ENCODE data around the gene AP1B1. TPM values are rescaled to one million over a fixed set of nuclear protein-coding genes. Genes with fewer than 3 reads are reported as not detected.

Gene AP1B1
- total RNA-seq, 1 experiment from 2014 or later: 88.9 TPM

DNA sequence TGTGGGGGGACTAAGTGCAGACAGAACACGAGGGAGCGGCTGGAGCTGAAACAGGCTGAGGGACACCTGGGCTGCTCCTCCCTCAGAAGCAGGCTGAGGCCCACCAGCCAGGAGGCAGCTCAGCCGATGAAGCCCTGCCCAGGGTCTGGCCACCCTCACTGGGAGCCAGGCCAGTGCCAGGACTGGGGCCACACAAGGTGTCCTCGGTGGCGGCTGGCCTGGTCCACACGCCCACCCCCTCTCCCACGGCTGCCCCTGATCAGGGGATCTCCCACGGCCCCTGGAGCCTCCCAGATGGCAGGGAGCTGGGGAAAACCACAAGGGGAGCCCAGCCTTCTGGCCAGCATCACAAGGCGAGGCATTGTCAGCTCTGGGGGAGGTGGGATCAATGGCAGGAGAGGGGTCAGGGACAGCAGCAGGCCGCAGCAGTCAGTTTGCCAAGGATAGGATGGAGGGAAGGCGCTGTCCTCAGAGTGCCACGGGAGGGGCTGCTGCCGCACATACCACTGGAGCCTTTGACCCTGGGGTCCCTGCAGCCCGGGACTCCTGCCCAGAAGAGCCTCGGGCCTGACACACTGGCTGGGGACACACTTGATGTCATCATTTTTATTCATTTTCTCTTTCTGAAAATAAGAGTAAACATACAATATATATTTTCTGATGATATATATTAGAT lies 61.1 kb downstream of the AP1B1 start:
- BruUV-seq (replicated peaks): no TSS peak
- H3K27me3 Mint-ChIP-seq (ENCODE audit: unreplicated experiment): no peaks in the 10 kb centered on the region
- H3K9me3 Mint-ChIP-seq (ENCODE audit: low read depth, unreplicated experiment): no peaks in the 10 kb centered on the region
- H3K36me3 Mint-ChIP-seq (ENCODE audit: insufficient read depth, unreplicated experiment): peaks cover 36% of the 10 kb centered on the region
- intact Hi-C loops (cut with micrococcal nuclease; ENCODE audit: unreplicated experiment): no loop called here
- TF ChIP-seq, protein P1, sequence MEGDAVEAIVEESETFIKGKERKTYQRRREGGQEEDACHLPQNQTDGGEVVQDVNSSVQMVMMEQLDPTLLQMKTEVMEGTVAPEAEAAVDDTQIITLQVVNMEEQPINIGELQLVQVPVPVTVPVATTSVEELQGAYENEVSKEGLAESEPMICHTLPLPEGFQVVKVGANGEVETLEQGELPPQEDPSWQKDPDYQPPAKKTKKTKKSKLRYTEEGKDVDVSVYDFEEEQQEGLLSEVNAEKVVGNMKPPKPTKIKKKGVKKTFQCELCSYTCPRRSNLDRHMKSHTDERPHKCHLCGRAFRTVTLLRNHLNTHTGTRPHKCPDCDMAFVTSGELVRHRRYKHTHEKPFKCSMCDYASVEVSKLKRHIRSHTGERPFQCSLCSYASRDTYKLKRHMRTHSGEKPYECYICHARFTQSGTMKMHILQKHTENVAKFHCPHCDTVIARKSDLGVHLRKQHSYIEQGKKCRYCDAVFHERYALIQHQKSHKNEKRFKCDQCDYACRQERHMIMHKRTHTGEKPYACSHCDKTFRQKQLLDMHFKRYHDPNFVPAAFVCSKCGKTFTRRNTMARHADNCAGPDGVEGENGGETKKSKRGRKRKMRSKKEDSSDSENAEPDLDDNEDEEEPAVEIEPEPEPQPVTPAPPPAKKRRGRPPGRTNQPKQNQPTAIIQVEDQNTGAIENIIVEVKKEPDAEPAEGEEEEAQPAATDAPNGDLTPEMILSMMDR (IDR thresholded peaks at IDR 0.05; ENCODE audit: unreplicated experiment): no peak
- no peak for DNase-seq
- no peak overlapping the region for H3K4me3 Mint-ChIP-seq (ENCODE audit: low read depth, unreplicated experiment)
- H3K27ac Mint-ChIP-seq (ENCODE audit: unreplicated experiment): no peak overlapping the region
- no peaks in the 10 kb centered on the region for H3K4me1 Mint-ChIP-seq (ENCODE audit: low read depth, unreplicated experiment)
- CTCF ChIA-PET: no interaction called here

DNA sequence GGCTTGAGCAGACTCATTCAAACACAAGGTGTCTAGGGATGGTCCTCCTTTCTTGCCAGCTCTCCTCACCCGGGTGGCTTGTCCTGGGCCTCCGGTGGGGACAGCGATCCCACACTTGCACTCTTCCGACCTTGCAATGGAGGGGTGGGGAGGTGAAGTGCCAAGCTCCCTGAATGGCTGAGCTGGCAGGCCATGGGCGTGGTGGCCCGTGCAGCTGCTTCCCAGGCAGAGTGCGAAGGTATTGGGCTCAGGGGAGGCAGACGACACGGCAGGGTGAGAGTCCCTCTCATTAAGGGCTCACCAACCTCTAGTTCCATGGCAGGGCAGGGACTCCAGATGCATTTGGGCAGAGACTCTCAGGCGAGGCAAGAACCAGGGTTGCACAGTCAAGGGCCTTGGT lies 61.9 kb downstream of the AP1B1 start:
- CTCF ChIA-PET: interaction anchor here (0.6 kb wide), 1 partner anchor 926 kb away, joined by 3 read pairs; no protein-coding TSS in a partner anchor
- no peak for DNase-seq
- Mint-ChIP-seq H3K9me3 (ENCODE audit: low read depth, unreplicated experiment) (no peaks in the 10 kb centered on the region), H3K4me3 (ENCODE audit: low read depth, unreplicated experiment) (no peak overlapping the region), H3K27ac (ENCODE audit: unreplicated experiment) (no peak overlapping the region), H3K36me3 (ENCODE audit: insufficient read depth, unreplicated experiment) (peaks cover 36% of the 10 kb centered on the region), H3K27me3 (ENCODE audit: unreplicated experiment) (no peaks in the 10 kb centered on the region), H3K4me1 (ENCODE audit: low read depth, unreplicated experiment) (no peaks in the 10 kb centered on the region)
- TF ChIP-seq, protein P1 (IDR thresholded peaks at IDR 0.05; ENCODE audit: unreplicated experiment): no peak
- BruUV-seq (replicated peaks): no TSS peak
- intact Hi-C loops (cut with micrococcal nuclease; ENCODE audit: unreplicated experiment): no loop called here

DNA sequence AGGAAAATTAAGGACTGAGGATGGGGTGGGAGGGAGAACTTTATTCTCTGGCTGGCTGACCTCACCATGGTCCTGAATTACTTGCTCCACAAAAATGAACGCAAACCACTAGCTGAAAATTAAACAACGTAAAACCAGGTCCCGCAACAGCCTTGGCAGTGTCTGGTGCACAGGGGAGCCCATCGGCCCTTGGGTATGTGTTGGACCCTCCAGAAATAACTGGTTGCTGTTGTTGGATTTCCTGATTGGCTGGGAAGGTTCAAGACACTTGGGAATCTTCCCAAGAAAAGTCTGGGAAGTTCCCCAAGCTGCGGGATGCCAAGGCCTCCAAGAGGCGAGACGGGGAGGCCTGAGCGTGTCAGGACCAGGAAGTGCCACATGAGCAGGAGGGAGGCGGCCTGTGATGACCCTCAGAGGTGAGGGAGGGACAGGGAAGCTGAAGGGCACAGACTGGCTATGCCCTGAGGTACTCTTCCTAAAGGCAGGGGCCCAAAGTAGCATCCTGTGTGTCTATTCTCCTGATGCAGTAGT lies 62.5 kb downstream of the AP1B1 start:
- Mint-ChIP-seq H3K27me3 (ENCODE audit: unreplicated experiment) (no peaks in the 10 kb centered on the region), H3K4me1 (ENCODE audit: low read depth, unreplicated experiment) (no peaks in the 10 kb centered on the region), H3K36me3 (ENCODE audit: insufficient read depth, unreplicated experiment) (peaks cover 33% of the 10 kb centered on the region), H3K9me3 (ENCODE audit: low read depth, unreplicated experiment) (no peaks in the 10 kb centered on the region), H3K4me3 (ENCODE audit: low read depth, unreplicated experiment) (no peak overlapping the region), H3K27ac (ENCODE audit: unreplicated experiment) (no peak overlapping the region)
- TF ChIP-seq, protein P1 (IDR thresholded peaks at IDR 0.05; ENCODE audit: unreplicated experiment): no peak
- intact Hi-C loops (cut with micrococcal nuclease; ENCODE audit: unreplicated experiment): no loop called here
- no TSS peak for BruUV-seq (replicated peaks)
- CTCF ChIA-PET: interaction anchor here (0.6 kb wide), 1 partner anchor 926 kb away, joined by 3 read pairs; no protein-coding TSS in a partner anchor
- no peak for DNase-seq

DNA sequence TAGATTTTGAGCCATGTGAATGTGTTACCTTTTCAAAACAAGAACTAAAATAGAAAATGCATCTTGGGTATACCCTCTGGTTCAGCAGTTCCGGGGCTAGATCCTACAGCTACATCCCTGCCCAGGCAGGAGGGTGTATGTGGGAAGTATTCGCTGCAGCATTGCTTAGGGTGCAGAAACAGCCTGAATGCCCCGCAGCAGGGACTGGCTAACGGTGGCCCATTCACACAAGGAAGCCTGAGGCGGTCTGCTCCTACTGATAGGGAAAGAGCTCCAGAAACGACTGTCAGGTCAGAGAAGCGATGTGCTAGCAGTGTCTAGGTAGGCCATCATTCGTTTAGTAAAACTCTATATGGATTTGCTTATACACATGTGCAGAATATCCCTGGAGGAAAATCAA lies 63.0 kb downstream of the AP1B1 start:
- H3K36me3 Mint-ChIP-seq (ENCODE audit: insufficient read depth, unreplicated experiment): peaks cover 28% of the 10 kb centered on the region
- H3K4me1 Mint-ChIP-seq (ENCODE audit: low read depth, unreplicated experiment): no peaks in the 10 kb centered on the region
- no peaks in the 10 kb centered on the region for H3K27me3 Mint-ChIP-seq (ENCODE audit: unreplicated experiment)
- no TSS peak for BruUV-seq (replicated peaks)
- CTCF ChIA-PET: no interaction called here
- no peak overlapping the region for H3K27ac Mint-ChIP-seq (ENCODE audit: unreplicated experiment)
- no peak for DNase-seq
- H3K4me3 Mint-ChIP-seq (ENCODE audit: low read depth, unreplicated experiment): no peak overlapping the region
- intact Hi-C loops (cut with micrococcal nuclease; ENCODE audit: unreplicated experiment): no loop called here
- TF ChIP-seq, protein P1 (IDR thresholded peaks at IDR 0.05; ENCODE audit: unreplicated experiment): no peak
- H3K9me3 Mint-ChIP-seq (ENCODE audit: low read depth, unreplicated experiment): no peaks in the 10 kb centered on the region

All from Calu3 (cell line).